Measurements from ENCODE around the gene TLN1. TPM values are rescaled to one million over a fixed set of nuclear protein-coding genes. Genes with fewer than 3 reads are reported as not detected.
A peak's percentile ranks its signal among the peaks of the same experiment; 100 is the strongest.

TLN1 gene
- total and polyA plus RNA-seq, 2 of the 8 experiments (the other 6 are each of a cell fraction or from before 2014, with no cell fraction given): 28.1 to 90.1 TPM

- TF ChIP-seq CHD1 (IDR thresholded peaks at IDR 0.05; ENCODE audit: low read depth, low read length): no peak
- TF ChIP-seq, protein P1, sequence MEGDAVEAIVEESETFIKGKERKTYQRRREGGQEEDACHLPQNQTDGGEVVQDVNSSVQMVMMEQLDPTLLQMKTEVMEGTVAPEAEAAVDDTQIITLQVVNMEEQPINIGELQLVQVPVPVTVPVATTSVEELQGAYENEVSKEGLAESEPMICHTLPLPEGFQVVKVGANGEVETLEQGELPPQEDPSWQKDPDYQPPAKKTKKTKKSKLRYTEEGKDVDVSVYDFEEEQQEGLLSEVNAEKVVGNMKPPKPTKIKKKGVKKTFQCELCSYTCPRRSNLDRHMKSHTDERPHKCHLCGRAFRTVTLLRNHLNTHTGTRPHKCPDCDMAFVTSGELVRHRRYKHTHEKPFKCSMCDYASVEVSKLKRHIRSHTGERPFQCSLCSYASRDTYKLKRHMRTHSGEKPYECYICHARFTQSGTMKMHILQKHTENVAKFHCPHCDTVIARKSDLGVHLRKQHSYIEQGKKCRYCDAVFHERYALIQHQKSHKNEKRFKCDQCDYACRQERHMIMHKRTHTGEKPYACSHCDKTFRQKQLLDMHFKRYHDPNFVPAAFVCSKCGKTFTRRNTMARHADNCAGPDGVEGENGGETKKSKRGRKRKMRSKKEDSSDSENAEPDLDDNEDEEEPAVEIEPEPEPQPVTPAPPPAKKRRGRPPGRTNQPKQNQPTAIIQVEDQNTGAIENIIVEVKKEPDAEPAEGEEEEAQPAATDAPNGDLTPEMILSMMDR (IDR thresholded peaks at IDR 0.05; ENCODE audit: control extremely low read depth in 1 of 3, insufficient read depth in 1 of 3, low read depth in 1 of 3, low read length in 3 of 3): peak; percentile 58 to 65 (median 60); a peak in 3 of 4 replicates
- TF ChIP-seq TBP (IDR thresholded peaks at IDR 0.05; ENCODE audit: low read depth, low read length): peak; percentile 66; the same call in 1 of the 2 replicates
- TF ChIP-seq POLR2AphosphoS5 (IDR thresholded peaks at IDR 0.05; ENCODE audit: low read depth, low read length): peak; percentile 81
- TF ChIP-seq, protein P2, sequence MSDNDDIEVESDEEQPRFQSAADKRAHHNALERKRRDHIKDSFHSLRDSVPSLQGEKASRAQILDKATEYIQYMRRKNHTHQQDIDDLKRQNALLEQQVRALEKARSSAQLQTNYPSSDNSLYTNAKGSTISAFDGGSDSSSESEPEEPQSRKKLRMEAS (IDR thresholded peaks at IDR 0.05): peak; percentile 72
- no peak for TF ChIP-seq BCL11A (IDR thresholded peaks at IDR 0.05; ENCODE audit: low read depth in 2 of 2, low read length in 2 of 2)
- TF ChIP-seq CHD2 (IDR thresholded peaks at IDR 0.05; ENCODE audit: low read length): no peak
- peak; percentile 64 for TF ChIP-seq ASH2L (IDR thresholded peaks at IDR 0.05; ENCODE audit: low read length)
- TF ChIP-seq SUZ12 (IDR thresholded peaks at IDR 0.05; ENCODE audit: low read length): no peak
- no peak for TF ChIP-seq SIX5 (IDR thresholded peaks at IDR 0.05; ENCODE audit: low read depth, low read length)
- 0 out of 2 replicates have a peak, but pooled peaks have one; percentile 76 for TF ChIP-seq GABPA (IDR thresholded peaks at IDR 0.05; ENCODE audit: borderline replicate concordance, insufficient read depth, low read length)
- TF ChIP-seq KDM1A (IDR thresholded peaks at IDR 0.05; ENCODE audit: borderline replicate concordance, low read length): no peak
- TF ChIP-seq SAP30 (IDR thresholded peaks at IDR 0.05; ENCODE audit: insufficient read depth, insufficient replicate concordance, low read length): no peak
- peak; percentile 61; the same call in 1 of the 2 replicates for TF ChIP-seq RBBP5 (IDR thresholded peaks at IDR 0.05; ENCODE audit: borderline replicate concordance, low read depth, low read length)
- peak; percentile 43 for TF ChIP-seq CTBP2 (IDR thresholded peaks at IDR 0.05; ENCODE audit: borderline replicate concordance, insufficient read depth, insufficient read length, low read length)
- TF ChIP-seq PHF8 (conservative IDR thresholded peaks at IDR 0.05; ENCODE audit: low read depth, low read length): peak; percentile 71
- TF ChIP-seq JUND (IDR thresholded peaks at IDR 0.05; ENCODE audit: low read length): no peak
- TF ChIP-seq SP4 (IDR thresholded peaks at IDR 0.05; ENCODE audit: low read length): peak; percentile 71; the same call in 1 of the 2 replicates
- peak; percentile 63 to 86; a peak in 2 of 4 replicates for TF ChIP-seq SIN3A (conservative IDR thresholded peaks at IDR 0.05 in 1 of 2, IDR thresholded peaks at IDR 0.05 in 1 of 2; ENCODE audit: low read depth in 1 of 2, low read length in 2 of 2)
- TF ChIP-seq SP2 (IDR thresholded peaks at IDR 0.05; ENCODE audit: low read length): no peak
Measured at GRCh38 chr9:35664531-35665470, 67.2 kb downstream of the TLN1 start, which contains the start of gene ARHGEF39 (continued).
